Prostate gland (tissue), 2 donors: ENCODE results near the gene NSD2. TPM values are rescaled to one million over a fixed set of nuclear protein-coding genes. Genes with fewer than 3 reads are reported as not detected.

ENCODE experiments used
- DNase-seq: peaks from one replicate; pipeline ENCODE4 v3.0.0-alpha.2; 2019; ENCODE audit warnings: low spot score
- H3K27ac ChIP-seq, 2 donors: fragments of 200-600 bp; sonication (generic); 2 replicates each; pipeline ENCODE4 v1.5.1; 2017 to 2019
- H3K27me3 ChIP-seq: fragments of 200-600 bp; sonication (generic); replicated peaks from 2 replicates; pipeline ENCODE4 v1.5.1; 2019; ENCODE audit not compliant: insufficient read depth
- H3K36me3 ChIP-seq, 2 donors: fragments of 200-600 bp; sonication (generic); 1 replicate in 1 of 2; 2 replicates in 1 of 2; pipeline versions ENCODE4 v1.5.1 to v1.8.1; 2017 to 2019
- H3K4me1 ChIP-seq: fragments of 200-600 bp; sonication (generic); replicated peaks from 2 replicates; pipeline ENCODE4 v1.5.1; 2019
- H3K4me3 ChIP-seq, 2 donors: fragments of 200-600 bp; sonication (generic); 2 replicates each; pipeline ENCODE4 v1.5.1; 2017 to 2019
- H3K9me3 ChIP-seq: fragments of 200-600 bp; sonication (generic); 2 replicates; pipeline ENCODE4 v1.5.1; 2017
- CTCF ChIP-seq, 4 experiments: fragments of 200-600 bp in 2 of 4; fragments of 450-650 bp in 2 of 4; sonication (generic) in 2 of 4; IDR thresholded peaks; 1 replicate in 3 of 4; 2 replicates in 1 of 4; pipeline ENCODE4 v1.5.1; 2016 to 2019; ENCODE audit warnings: antibody characterized with exemption in 4 of 4, mild to moderate bottlenecking in 2 of 4, moderate library complexity in 2 of 4
- POLR2A ChIP-seq: fragments of 450-650 bp; IDR thresholded peaks from one replicate; pipeline ENCODE4 v1.6.1; 2016; ENCODE audit warnings: antibody characterized with exemption, mild to moderate bottlenecking
- POLR2AphosphoS5 ChIP-seq: sonication (generic); formaldehyde crosslinking; IDR thresholded peaks from one replicate; pipeline ENCODE4 v1.6.1; 2017; ENCODE audit warnings: antibody characterized with exemption
- WGBS: methylation state at CpG from one replicate; pipeline ENCODE4 v1.1.5; 2018; 5-methylcytosine and 5-hydroxymethylcytosine counted together
- intact Hi-C: fragments of 100-400 bp; cut with DNase I; formaldehyde crosslinking; loops from one replicate; pipeline ENCODE4 v1.14.2; 2022
- total RNA-seq, 2 donors: library from RNA; depleted of rRNA; stranded (reverse); fragments of >200 nt; gene quantifications; one replicate each; pipeline ENCODE4 v1.1.0, GENCODE V29; 2016

Gene NSD2
- total RNA-seq, 2 donors from 2014 or later, result 18.0 to 75.0 TPM

DNA sequence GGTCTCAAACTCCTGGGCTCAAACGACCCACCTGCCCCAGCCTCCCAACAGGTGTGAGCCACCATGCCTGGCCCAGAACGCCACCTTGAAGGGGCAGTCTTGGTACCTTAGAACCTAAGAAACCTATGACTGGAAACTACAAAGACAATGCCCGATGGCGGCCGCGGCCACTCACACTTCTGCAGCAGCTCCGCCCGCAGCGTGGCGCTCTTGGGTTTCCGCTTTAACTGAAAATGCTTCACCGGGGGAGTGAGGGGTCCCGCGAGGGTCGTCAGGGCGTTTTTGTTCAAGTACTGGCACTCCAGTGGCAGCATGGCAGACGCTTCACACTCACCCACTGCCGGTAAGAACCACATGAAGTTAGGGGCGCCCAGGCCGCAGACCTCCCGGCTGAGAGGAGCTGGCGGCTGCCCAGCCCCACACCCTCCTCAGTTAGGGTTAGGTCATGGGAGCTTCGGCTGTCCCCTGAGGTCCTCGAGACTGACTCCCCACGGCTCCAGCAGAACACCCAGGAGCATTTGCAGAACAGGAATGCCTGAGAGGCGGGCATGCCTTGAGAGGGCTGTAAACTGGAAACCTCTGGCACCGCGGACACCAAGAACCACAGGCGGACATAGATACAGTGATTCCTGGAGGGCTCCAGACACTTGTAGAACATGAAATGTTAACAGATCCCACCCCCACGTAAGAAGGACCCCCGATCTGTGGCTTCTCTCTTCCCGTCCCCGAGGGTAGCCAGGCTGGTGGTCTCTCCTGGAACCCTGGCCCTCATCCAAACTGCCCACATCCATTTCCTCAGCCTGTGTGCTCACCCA is 118.5 kb downstream of the NSD2 start:
- H3K36me3 ChIP-seq, result peaks cover 0 to 29% of the 10 kb centered on the region in 2 donors
- no peak overlapping the region for H3K27ac ChIP-seq
- H3K4me3 ChIP-seq, result no peak overlapping the region
- no peaks in the 10 kb centered on the region for H3K27me3 ChIP-seq
- no peak for DNase-seq
- no peaks in the 10 kb centered on the region for H3K4me1 ChIP-seq
- 95% methylated on average over 33 of the region's 33 CpGs for WGBS
- H3K9me3 ChIP-seq, result no peaks in the 10 kb centered on the region
- TF ChIP-seq POLR2AphosphoS5 (no peak), CTCF (IDR thresholded peaks at IDR 0.05) (no peak), POLR2A (no peak)
- intact Hi-C loops, result no loop called here

- intact Hi-C loops, result no loop called here
- no peak for DNase-seq
- 88% methylated on average over 10 of the region's 10 CpGs for WGBS
- Histone ChIP-seq H3K27ac (no peak overlapping the region), H3K4me3 (no peak overlapping the region), H3K36me3 (peaks cover 0 to 28% of the 10 kb centered on the region in 2 donors), H3K9me3 (no peaks in the 10 kb centered on the region), H3K27me3 (no peaks in the 10 kb centered on the region), H3K4me1 (no peaks in the 10 kb centered on the region)
- TF ChIP-seq CTCF (IDR thresholded peaks at IDR 0.05) (no peak), POLR2AphosphoS5 (no peak), POLR2A (no peak)
Observed at GRCh38 chr4:1990348-1990645, 119.1 kb downstream of the NSD2 start.

DNA sequence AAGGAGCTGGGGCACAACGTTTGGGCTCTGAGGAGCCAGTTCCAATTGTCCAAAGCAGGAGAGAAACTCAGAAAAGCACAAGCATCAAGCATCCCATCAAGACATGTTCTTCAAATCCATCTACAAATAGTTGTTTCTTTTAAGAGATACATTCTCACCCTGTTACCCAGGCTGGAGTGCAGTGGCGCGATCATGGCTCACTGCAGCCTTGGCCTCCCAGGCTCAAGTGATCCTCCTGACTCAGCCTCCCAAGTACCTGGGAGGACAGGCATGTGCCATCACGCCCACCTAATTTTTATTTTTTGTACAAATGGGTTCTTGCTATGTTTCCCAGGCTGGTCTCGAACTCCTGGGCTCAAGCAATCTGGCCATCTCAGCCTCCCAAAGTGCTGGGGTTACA is 119.5 kb downstream of the NSD2 start:
- TF ChIP-seq CTCF (IDR thresholded peaks at IDR 0.05), result no peak
- TF ChIP-seq POLR2A, result no peak
- TF ChIP-seq POLR2AphosphoS5, result no peak
- WGBS, result 88% methylated on average over 5 of the region's 5 CpGs
- DNase-seq, result no peak

GRCh38 chr4:1991087-1991486 is 119.9 kb downstream of the NSD2 start:
- 88% methylated on average over 11 of the region's 11 CpGs for WGBS
- DNase-seq, result no peak
- TF ChIP-seq CTCF (IDR thresholded peaks at IDR 0.05) (no peak), POLR2A (no peak), POLR2AphosphoS5 (no peak)
- H3K36me3 ChIP-seq, result peaks cover 0 to 20% of the 10 kb centered on the region in 2 donors
- H3K9me3 ChIP-seq, result no peaks in the 10 kb centered on the region
- H3K4me1 ChIP-seq, result no peaks in the 10 kb centered on the region
- intact Hi-C loops, result no loop called here
- no peaks in the 10 kb centered on the region for H3K27me3 ChIP-seq
- no peak overlapping the region for H3K4me3 ChIP-seq
- H3K27ac ChIP-seq, result no peak overlapping the region

More for the DNA sequence above, 119.5 kb downstream of the NSD2 start:
- no peaks in the 10 kb centered on the region for H3K27me3 ChIP-seq
- H3K4me3 ChIP-seq, result no peak overlapping the region
- intact Hi-C loops, result no loop called here
- H3K9me3 ChIP-seq, result no peaks in the 10 kb centered on the region
- H3K4me1 ChIP-seq, result no peaks in the 10 kb centered on the region
- H3K36me3 ChIP-seq, result peaks cover 0 to 24% of the 10 kb centered on the region in 2 donors
- no peak overlapping the region for H3K27ac ChIP-seq
